PC-3 (cell line): ENCODE data around the gene ERAL1.

Source experiments
- EZH2 ChIP-seq: fragments of 300-600 bp; sonication (generic); IDR thresholded peaks from one replicate; pipeline ENCODE4 v1.6.1; 2017; ENCODE audit warnings: antibody characterized with exemption, mild to moderate bottlenecking, low read length; ENCODE audit not compliant: unreplicated experiment
- EZH2phosphoT487 ChIP-seq: fragments of 300-600 bp; sonication (generic); IDR thresholded peaks from 2 replicates; pipeline ENCODE4 v1.6.1; 2018; ENCODE audit warnings: mild to moderate bottlenecking, antibody characterized with exemption, low read length, borderline replicate concordance
- TF ChIP-seq, protein P1 (sequence below): fragments of 300-600 bp; sonication (generic); conservative IDR thresholded peaks from 2 replicates; pipeline ENCODE4 v1.5.1; 2017; ENCODE audit warnings: antibody characterized with exemption, low read depth, mild to moderate bottlenecking, low read length

- TF ChIP-seq, protein P1, sequence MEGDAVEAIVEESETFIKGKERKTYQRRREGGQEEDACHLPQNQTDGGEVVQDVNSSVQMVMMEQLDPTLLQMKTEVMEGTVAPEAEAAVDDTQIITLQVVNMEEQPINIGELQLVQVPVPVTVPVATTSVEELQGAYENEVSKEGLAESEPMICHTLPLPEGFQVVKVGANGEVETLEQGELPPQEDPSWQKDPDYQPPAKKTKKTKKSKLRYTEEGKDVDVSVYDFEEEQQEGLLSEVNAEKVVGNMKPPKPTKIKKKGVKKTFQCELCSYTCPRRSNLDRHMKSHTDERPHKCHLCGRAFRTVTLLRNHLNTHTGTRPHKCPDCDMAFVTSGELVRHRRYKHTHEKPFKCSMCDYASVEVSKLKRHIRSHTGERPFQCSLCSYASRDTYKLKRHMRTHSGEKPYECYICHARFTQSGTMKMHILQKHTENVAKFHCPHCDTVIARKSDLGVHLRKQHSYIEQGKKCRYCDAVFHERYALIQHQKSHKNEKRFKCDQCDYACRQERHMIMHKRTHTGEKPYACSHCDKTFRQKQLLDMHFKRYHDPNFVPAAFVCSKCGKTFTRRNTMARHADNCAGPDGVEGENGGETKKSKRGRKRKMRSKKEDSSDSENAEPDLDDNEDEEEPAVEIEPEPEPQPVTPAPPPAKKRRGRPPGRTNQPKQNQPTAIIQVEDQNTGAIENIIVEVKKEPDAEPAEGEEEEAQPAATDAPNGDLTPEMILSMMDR, result no peak
- no peak for TF ChIP-seq EZH2
- TF ChIP-seq EZH2phosphoT487, result no peak
Measured at GRCh38 chr17:28834420-28834819, 20.4 kb upstream of the ERAL1 start.
